ENCODE measurements around the gene OAS3. TPM values are rescaled to one million over a fixed set of nuclear protein-coding genes. Genes with fewer than 3 reads are reported as not detected.
"Not testable (repeated sequence)": the region's sequence is repeated elsewhere in the genome, so short reads cannot be mapped to it uniquely, and the experiment has no call there.

OAS3 gene
- total RNA-seq, 1 experiment from 2014 or later: 42.6 TPM

DNA sequence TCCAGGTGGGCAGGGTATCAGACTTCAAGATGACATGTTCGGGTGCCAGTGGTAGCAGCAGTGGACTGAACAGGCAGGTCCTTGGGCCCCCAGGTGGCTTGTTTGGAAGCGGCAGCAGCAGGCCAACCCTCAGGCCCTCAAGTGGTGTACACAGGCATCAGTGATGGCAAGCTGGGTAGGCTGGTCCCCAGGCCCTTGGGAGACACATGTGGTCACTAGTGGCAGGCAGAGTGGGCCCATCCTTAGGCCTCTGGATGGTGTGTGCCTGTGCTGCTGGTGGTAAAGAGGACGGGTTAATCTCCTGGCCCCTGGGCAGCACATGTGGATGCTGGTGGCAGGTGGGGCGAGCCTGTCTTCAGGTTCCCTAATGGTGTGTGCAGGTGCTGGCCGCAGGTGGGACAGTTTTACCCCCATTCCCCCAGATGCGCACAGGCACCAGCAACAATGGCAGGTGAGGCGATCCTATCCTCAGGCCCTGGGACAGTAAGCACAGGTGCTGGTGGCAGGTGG is 48.1 kb downstream of the OAS3 start:
- Histone ChIP-seq H3K27ac (ENCODE audit: low read depth, low read length, poor library complexity, severe bottlenecking) (no peak overlapping the region), H3K27me3 (replicated peaks; ENCODE audit: insufficient read depth, low read depth, low read length, poor library complexity) (no peaks in the 10 kb centered on the region), H3K36me3 (ENCODE audit: insufficient read depth, low read length, poor library complexity, severe bottlenecking) (no peaks in the 10 kb centered on the region), H3K4me1 (ENCODE audit: insufficient read depth, low read length, poor library complexity, severe bottlenecking) (no peaks in the 10 kb centered on the region), H3K4me3 (ENCODE audit: low read depth, low read length, poor library complexity, severe bottlenecking) (no peak overlapping the region), H3K9me3 (ENCODE audit: low read depth, low read length, poor library complexity, severe bottlenecking) (peaks cover 15% of the 10 kb centered on the region)
- DNase-seq (ENCODE audit: low spot score): no peak
- POLR2A ChIA-PET (ENCODE audit: low non-redundant PET): no interaction called here
- no TSS peak for BruUV-seq (replicated peaks)
- CTCF ChIA-PET: no interaction called here
- TF ChIP-seq CTCF (conservative IDR thresholded peaks at IDR 0.05; ENCODE audit: low read depth, low read length) (no peak), EZH2 (IDR thresholded peaks at IDR 0.05; ENCODE audit: borderline replicate concordance, low read depth, low read length, poor library complexity, severe bottlenecking) (no peak)
- intact Hi-C loops (cut with micrococcal nuclease; ENCODE audit: unreplicated experiment): no loop called here

DNA sequence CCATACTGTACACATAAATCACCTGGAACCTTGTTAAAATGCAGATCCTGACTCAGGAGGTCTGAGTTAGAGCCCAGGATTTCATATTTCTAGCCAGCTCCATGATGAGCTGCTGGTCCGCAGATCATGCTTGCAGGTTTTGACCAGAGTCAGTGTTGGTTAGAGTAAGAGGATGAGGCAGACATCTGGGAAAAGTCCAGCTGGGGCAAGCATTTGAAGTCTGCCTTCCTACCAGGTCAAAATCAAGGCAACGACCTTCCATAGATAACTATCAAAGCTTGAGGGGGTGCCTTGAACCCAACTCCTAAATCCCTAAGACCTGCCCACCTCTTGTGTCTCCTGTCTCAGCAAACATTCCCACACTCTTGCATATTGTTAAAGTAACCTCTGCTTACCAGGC is 49.3 kb downstream of the OAS3 start:
- ChIA-PET CTCF (no interaction called here), POLR2A (ENCODE audit: low non-redundant PET) (no interaction called here)
- intact Hi-C loops (cut with micrococcal nuclease; ENCODE audit: unreplicated experiment): no loop called here
- no peak for DNase-seq (ENCODE audit: low spot score)
- no peak overlapping the region for H3K27ac ChIP-seq (ENCODE audit: low read depth, low read length, poor library complexity, severe bottlenecking)
- H3K4me1 ChIP-seq (ENCODE audit: insufficient read depth, low read length, poor library complexity, severe bottlenecking): no peaks in the 10 kb centered on the region
- TF ChIP-seq CTCF (conservative IDR thresholded peaks at IDR 0.05; ENCODE audit: low read depth, low read length) (no peak), EZH2 (IDR thresholded peaks at IDR 0.05; ENCODE audit: borderline replicate concordance, low read depth, low read length, poor library complexity, severe bottlenecking) (no peak)
- no TSS peak for BruUV-seq (replicated peaks)
- H3K27me3 ChIP-seq (replicated peaks; ENCODE audit: insufficient read depth, low read depth, low read length, poor library complexity): no peaks in the 10 kb centered on the region
- H3K4me3 ChIP-seq (ENCODE audit: low read depth, low read length, poor library complexity, severe bottlenecking): no peak overlapping the region
- no peaks in the 10 kb centered on the region for H3K36me3 ChIP-seq (ENCODE audit: insufficient read depth, low read length, poor library complexity, severe bottlenecking)
- H3K9me3 ChIP-seq (ENCODE audit: low read depth, low read length, poor library complexity, severe bottlenecking): peaks cover 15% of the 10 kb centered on the region

DNA sequence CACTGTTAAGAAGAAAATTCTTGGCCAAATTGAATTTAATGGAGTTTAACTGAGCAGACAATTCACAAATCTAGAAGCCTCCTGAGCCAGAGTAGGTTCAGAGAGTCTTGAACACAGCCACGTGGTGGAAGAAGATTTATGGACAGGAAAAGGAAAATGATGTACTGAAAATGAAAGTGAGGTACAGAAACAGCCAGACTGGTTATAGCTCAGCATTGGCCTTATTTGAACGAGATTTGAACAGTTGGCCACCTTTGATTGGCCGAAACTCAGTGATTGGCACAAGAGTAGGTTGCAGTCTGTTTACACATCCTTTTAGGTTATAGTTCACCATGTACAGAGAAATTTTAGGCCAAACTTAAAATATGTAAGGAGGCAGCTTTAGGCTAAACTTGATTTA is 50.0 kb downstream of the OAS3 start:
- Histone ChIP-seq H3K36me3 (ENCODE audit: insufficient read depth, low read length, poor library complexity, severe bottlenecking) (no peaks in the 10 kb centered on the region), H3K27me3 (replicated peaks; ENCODE audit: insufficient read depth, low read depth, low read length, poor library complexity) (no peaks in the 10 kb centered on the region), H3K4me1 (ENCODE audit: insufficient read depth, low read length, poor library complexity, severe bottlenecking) (no peaks in the 10 kb centered on the region), H3K9me3 (ENCODE audit: low read depth, low read length, poor library complexity, severe bottlenecking) (peaks cover 15% of the 10 kb centered on the region), H3K27ac (ENCODE audit: low read depth, low read length, poor library complexity, severe bottlenecking) (no peak overlapping the region), H3K4me3 (ENCODE audit: low read depth, low read length, poor library complexity, severe bottlenecking) (no peak overlapping the region)
- no TSS peak for BruUV-seq (replicated peaks)
- ChIA-PET CTCF (no interaction called here), POLR2A (ENCODE audit: low non-redundant PET) (no interaction called here)
- TF ChIP-seq EZH2 (IDR thresholded peaks at IDR 0.05; ENCODE audit: borderline replicate concordance, low read depth, low read length, poor library complexity, severe bottlenecking): no peak
- TF ChIP-seq CTCF (conservative IDR thresholded peaks at IDR 0.05; ENCODE audit: low read depth, low read length): no peak
- no peak for DNase-seq (ENCODE audit: low spot score)
- intact Hi-C loops (cut with micrococcal nuclease; ENCODE audit: unreplicated experiment): no loop called here

- intact Hi-C loops (cut with micrococcal nuclease; ENCODE audit: unreplicated experiment); H3K4me3 ChIP-seq (ENCODE audit: low read depth, low read length, poor library complexity, severe bottlenecking); DNase-seq (ENCODE audit: low spot score); CTCF ChIA-PET; H3K36me3 ChIP-seq (ENCODE audit: insufficient read depth, low read length, poor library complexity, severe bottlenecking); BruUV-seq (replicated peaks); H3K27me3 ChIP-seq (replicated peaks; ENCODE audit: insufficient read depth, low read depth, low read length, poor library complexity); H3K4me1 ChIP-seq (ENCODE audit: insufficient read depth, low read length, poor library complexity, severe bottlenecking); H3K27ac ChIP-seq (ENCODE audit: low read depth, low read length, poor library complexity, severe bottlenecking); POLR2A ChIA-PET (ENCODE audit: low non-redundant PET): not testable (repeated sequence)
- H3K9me3 ChIP-seq (ENCODE audit: low read depth, low read length, poor library complexity, severe bottlenecking): peaks cover 15% of the 10 kb centered on the region
Measured at GRCh38 chr12:112988823-112989385, 50.6 kb downstream of the OAS3 start.
